ENCODE data around the gene VAT1.

The VAT1 gene

GRCh38 chr17:43027091-43028032, 5.2 kb upstream of the VAT1 start:
- DNase-seq, result no peak

GRCh38 chr17:43026595-43026994, 4.4 kb upstream of the VAT1 start:
- no peak for DNase-seq

GRCh38 chr17:43025766-43026537, 3.8 kb upstream of the VAT1 start:
- DNase-seq, result peak in 1 of 56 donors; percentile 10

- peak in 3 of 56 donors; percentile 23 to 50 (median 43) for DNase-seq
Observed at GRCh38 chr17:43025290-43025657, 3.1 kb upstream of the VAT1 start.

- peak in 55 of 56 donors; percentile 38 to 94 (median 80) for DNase-seq
Observed at GRCh38 chr17:43024407-43025289, 2.5 kb upstream of the VAT1 start, which contains the start of gene RND2. Gene RND2, plus strand, starts transcription at chr17:43025231. Its CDS starts 117 bp downstream, at chr17:43025348.

- DNase-seq, result peak in 41 of 56 donors; percentile 13 to 78 (median 56)
Observed at GRCh38 chr17:43020789-43021740, 1.1 kb downstream of the VAT1 start.

GRCh38 chr17:43020030-43020621, 2.1 kb downstream of the VAT1 start:
- DNase-seq, result peak in 2 of 56 donors; percentile 10 to 30

GRCh38 chr17:43019418-43019817, 2.8 kb downstream of the VAT1 start:
- DNase-seq, result no peak

- DNase-seq, result no peak
Observed at GRCh38 chr17:43018932-43019331, 3.3 kb downstream of the VAT1 start.

GRCh38 chr17:43018008-43018853, 4.0 kb downstream of the VAT1 start:
- peak in 44 of 56 donors; percentile 6 to 81 (median 41) for DNase-seq

GRCh38 chr17:43016216-43016615, 6.0 kb downstream of the VAT1 start:
- DNase-seq, result no peak

GRCh38 chr17:43015579-43015978, 6.6 kb downstream of the VAT1 start:
- DNase-seq, result no peak

- peak in 13 of 56 donors; percentile 12 to 58 (median 23) for DNase-seq
Observed at GRCh38 chr17:43014649-43015542, 7.3 kb downstream of the VAT1 start.

- DNase-seq, result no peak
Observed at GRCh38 chr17:43014020-43014648, 8.1 kb downstream of the VAT1 start.

GRCh38 chr17:43013296-43013695, 8.9 kb downstream of the VAT1 start:
- DNase-seq, result no peak

- no peak for DNase-seq
Observed at GRCh38 chr17:43011728-43012472, 10.3 kb downstream of the VAT1 start.

All from nucleus accumbens (tissue), 56 donors.